HL-60 (cell line): ENCODE data around the gene SLC35G1.

Source experiments
- DNase-seq, 2 experiments: peaks; one replicate each; pipeline ENCODE4 v3.0.0-alpha.2; 2010 to 2020; ENCODE audit warnings: low read depth in 1 of 2, low spot score in 1 of 2
- H3K27ac ChIP-seq: fragments of 250-450 bp; sonication (Bioruptor Pico); replicated peaks from 2 replicates; pipeline ENCODE4 v1.5.1; 2020; ENCODE audit warnings: mild to moderate bottlenecking, moderate library complexity
- H3K27me3 ChIP-seq: fragments of 250-450 bp; sonication (Bioruptor Pico); 2 replicates; pipeline ENCODE4 v1.5.1; 2021; ENCODE audit warnings: mild to moderate bottlenecking, moderate library complexity; ENCODE audit not compliant: insufficient read depth, poor library complexity, severe bottlenecking
- H3K4me3 ChIP-seq: replicated peaks from 2 replicates; pipeline ENCODE4 v1.5.1; 2011; ENCODE audit warnings: mild to moderate bottlenecking, control low read depth, low read length; ENCODE audit not compliant: insufficient read depth
- GABPA ChIP-seq: IDR thresholded peaks from 2 replicates; pipeline ENCODE4 v1.6.1; 2012; ENCODE audit warnings: low read depth
- POLR2AphosphoS5 ChIP-seq: IDR thresholded peaks from 2 replicates; pipeline ENCODE4 v1.6.1; 2012; ENCODE audit warnings: low read depth
- SPI1 ChIP-seq: IDR thresholded peaks from 2 replicates; pipeline ENCODE4 v1.6.1; 2012; ENCODE audit warnings: low read depth, mild to moderate bottlenecking, borderline replicate concordance
- TF ChIP-seq, protein P1 (sequence below): IDR thresholded peaks from one replicate; pipeline ENCODE4 v1.5.1; 2011; ENCODE audit warnings: low read length, control low read depth, inconsistent platforms; ENCODE audit not compliant: insufficient read depth
- TF ChIP-seq, protein P2 (sequence below): IDR thresholded peaks from 2 replicates; pipeline ENCODE4 v1.6.1; 2012; ENCODE audit warnings: low read depth; ENCODE audit not compliant: insufficient replicate concordance

The SLC35G1 gene

DNA sequence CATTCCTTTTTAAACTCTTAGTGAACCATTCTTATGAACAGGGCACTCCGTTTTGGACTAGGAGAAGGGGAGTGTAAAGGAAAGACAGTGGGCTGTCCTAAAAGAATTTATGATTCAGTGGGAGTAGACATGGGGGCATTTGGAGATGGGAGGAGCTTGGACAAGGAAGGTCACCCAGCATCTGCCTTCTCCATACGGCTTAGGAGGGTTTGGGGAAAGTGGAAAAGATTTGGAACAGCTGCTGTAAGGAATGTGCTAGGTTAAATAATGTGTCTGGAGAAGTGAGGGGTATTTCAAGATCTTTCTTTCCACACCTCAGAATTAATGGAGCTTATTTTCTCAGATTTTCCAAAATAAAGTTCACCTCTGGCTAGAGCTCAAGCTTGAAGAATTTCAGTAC, 24.0 kb downstream of the SLC35G1 start:
- TF ChIP-seq, protein P1, sequence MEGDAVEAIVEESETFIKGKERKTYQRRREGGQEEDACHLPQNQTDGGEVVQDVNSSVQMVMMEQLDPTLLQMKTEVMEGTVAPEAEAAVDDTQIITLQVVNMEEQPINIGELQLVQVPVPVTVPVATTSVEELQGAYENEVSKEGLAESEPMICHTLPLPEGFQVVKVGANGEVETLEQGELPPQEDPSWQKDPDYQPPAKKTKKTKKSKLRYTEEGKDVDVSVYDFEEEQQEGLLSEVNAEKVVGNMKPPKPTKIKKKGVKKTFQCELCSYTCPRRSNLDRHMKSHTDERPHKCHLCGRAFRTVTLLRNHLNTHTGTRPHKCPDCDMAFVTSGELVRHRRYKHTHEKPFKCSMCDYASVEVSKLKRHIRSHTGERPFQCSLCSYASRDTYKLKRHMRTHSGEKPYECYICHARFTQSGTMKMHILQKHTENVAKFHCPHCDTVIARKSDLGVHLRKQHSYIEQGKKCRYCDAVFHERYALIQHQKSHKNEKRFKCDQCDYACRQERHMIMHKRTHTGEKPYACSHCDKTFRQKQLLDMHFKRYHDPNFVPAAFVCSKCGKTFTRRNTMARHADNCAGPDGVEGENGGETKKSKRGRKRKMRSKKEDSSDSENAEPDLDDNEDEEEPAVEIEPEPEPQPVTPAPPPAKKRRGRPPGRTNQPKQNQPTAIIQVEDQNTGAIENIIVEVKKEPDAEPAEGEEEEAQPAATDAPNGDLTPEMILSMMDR: no peak
- TF ChIP-seq SPI1 (no peak), GABPA (no peak), POLR2AphosphoS5 (no peak)
- TF ChIP-seq, protein P2, sequence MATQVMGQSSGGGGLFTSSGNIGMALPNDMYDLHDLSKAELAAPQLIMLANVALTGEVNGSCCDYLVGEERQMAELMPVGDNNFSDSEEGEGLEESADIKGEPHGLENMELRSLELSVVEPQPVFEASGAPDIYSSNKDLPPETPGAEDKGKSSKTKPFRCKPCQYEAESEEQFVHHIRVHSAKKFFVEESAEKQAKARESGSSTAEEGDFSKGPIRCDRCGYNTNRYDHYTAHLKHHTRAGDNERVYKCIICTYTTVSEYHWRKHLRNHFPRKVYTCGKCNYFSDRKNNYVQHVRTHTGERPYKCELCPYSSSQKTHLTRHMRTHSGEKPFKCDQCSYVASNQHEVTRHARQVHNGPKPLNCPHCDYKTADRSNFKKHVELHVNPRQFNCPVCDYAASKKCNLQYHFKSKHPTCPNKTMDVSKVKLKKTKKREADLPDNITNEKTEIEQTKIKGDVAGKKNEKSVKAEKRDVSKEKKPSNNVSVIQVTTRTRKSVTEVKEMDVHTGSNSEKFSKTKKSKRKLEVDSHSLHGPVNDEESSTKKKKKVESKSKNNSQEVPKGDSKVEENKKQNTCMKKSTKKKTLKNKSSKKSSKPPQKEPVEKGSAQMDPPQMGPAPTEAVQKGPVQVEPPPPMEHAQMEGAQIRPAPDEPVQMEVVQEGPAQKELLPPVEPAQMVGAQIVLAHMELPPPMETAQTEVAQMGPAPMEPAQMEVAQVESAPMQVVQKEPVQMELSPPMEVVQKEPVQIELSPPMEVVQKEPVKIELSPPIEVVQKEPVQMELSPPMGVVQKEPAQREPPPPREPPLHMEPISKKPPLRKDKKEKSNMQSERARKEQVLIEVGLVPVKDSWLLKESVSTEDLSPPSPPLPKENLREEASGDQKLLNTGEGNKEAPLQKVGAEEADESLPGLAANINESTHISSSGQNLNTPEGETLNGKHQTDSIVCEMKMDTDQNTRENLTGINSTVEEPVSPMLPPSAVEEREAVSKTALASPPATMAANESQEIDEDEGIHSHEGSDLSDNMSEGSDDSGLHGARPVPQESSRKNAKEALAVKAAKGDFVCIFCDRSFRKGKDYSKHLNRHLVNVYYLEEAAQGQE: no peak
- Histone ChIP-seq H3K4me3 (no peak overlapping the region), H3K27me3 (no peaks in the 10 kb centered on the region), H3K27ac (no peak overlapping the region)
- DNase-seq: no peak

DNA sequence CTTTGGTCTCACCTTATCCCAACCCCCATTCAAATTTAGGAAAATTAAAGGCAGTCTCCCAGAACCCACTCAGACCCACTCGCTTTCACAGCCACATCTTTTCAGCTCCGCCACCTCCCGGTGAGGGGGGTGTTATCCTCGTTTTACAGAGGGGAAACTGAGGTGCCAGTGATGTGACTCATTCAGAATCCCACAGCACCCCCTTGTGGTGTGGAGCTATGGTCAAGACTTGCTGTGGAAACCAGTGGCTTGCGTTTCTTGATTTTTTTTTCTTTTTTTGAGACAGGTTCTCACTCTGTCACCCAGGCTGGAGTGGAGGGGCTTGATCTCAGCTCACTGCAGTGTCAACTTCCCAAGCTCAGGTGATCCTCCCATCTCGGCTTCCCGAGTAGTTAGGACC, 27.6 kb downstream of the SLC35G1 start:
- no peak overlapping the region for H3K27ac ChIP-seq
- DNase-seq: peak in 1 of 2 experiments; percentile 9
- no peak overlapping the region for H3K4me3 ChIP-seq
- no peaks in the 10 kb centered on the region for H3K27me3 ChIP-seq
- TF ChIP-seq POLR2AphosphoS5 (no peak), SPI1 (no peak), GABPA (no peak)
- TF ChIP-seq, protein P2: no peak
- TF ChIP-seq, protein P1: no peak

DNA sequence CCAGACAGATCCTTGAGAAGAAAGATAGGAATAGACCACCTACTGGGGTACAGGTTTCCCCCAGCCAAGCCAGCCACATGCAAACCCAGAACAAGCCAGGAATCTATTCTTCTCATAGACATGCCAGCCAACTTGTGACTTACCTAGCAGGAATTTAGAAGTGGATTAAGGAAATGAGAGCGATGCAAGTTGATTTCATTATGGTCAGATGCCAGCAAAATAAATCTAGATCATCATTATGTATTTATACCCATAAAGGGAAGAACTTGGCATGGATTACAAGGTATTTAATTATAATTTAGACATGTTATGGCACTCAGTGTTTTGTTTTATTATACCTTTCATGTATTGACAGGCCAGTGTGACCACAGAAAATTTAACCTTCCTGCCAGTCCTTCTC, 32.8 kb downstream of the SLC35G1 start:
- DNase-seq: no peak
- TF ChIP-seq, protein P1: no peak
- TF ChIP-seq, protein P2: no peak
- no peak for TF ChIP-seq SPI1
- TF ChIP-seq GABPA: no peak
- no peak for TF ChIP-seq POLR2AphosphoS5

More for the DNA sequence above, 32.8 kb downstream of the SLC35G1 start:
- no peak overlapping the region for H3K4me3 ChIP-seq
- no peaks in the 10 kb centered on the region for H3K27me3 ChIP-seq
- no peak overlapping the region for H3K27ac ChIP-seq
